Transverse colon (tissue), 4 donors: ENCODE data around the gene GRAMD1B. TPM values are rescaled to one million over a fixed set of nuclear protein-coding genes. Genes with fewer than 3 reads are reported as not detected.

Experiments
- DNase-seq: peaks from one replicate; pipeline ENCODE4 v3.0.0-alpha.2; 2019
- H3K27ac ChIP-seq, 4 donors: fragments of 200-600 bp; sonication (generic); 2 replicates each; pipeline ENCODE4 v1.5.1; 2016 to 2018; ENCODE audit warnings: inconsistent platforms in 4 of 4
- H3K27me3 ChIP-seq: fragments of 200-600 bp; sonication (generic); 2 replicates; pipeline ENCODE4 v1.5.1; 2017; ENCODE audit warnings: inconsistent platforms
- H3K36me3 ChIP-seq, 4 donors: fragments of 200-600 bp; sonication (generic); 2 replicates each; pipeline ENCODE4 v1.5.1; 2017 to 2019; ENCODE audit warnings: inconsistent platforms in 4 of 4
- H3K4me1 ChIP-seq, 4 donors: fragments of 200-600 bp; sonication (generic); 2 replicates each; pipeline ENCODE4 v1.5.1; 2017 to 2020; ENCODE audit warnings: inconsistent platforms in 4 of 4
- H3K4me3 ChIP-seq, 4 donors: fragments of 200-600 bp; sonication (generic); 1 replicate in 1 of 4; 2 replicates in 3 of 4; pipeline versions ENCODE4 v1.5.1 to v1.6.1; 2017 to 2019; ENCODE audit warnings: inconsistent platforms in 4 of 4
- H3K9me3 ChIP-seq, 2 donors: fragments of 200-600 bp; sonication (generic); 2 replicates each; pipeline ENCODE4 v1.5.1; 2017 to 2019; ENCODE audit warnings: inconsistent platforms in 2 of 2
- EP300 ChIP-seq: sonication (generic); formaldehyde crosslinking; IDR thresholded peaks from one replicate; pipeline ENCODE4 v1.6.1; 2017; ENCODE audit warnings: antibody characterized with exemption, low read depth
- POLR2A ChIP-seq: fragments of 450-650 bp; IDR thresholded peaks from one replicate; pipeline ENCODE4 v1.6.1; 2016; ENCODE audit warnings: antibody characterized with exemption, mild to moderate bottlenecking, moderate library complexity
- POLR2AphosphoS5 ChIP-seq, 3 donors: sonication (generic); formaldehyde crosslinking; IDR thresholded peaks; one replicate each; pipeline ENCODE4 v1.6.1; 2016; ENCODE audit warnings: antibody characterized with exemption in 3 of 3
- WGBS, 2 donors: methylation state at CpG; one replicate each; pipeline ENCODE4 v1.1.5; 2018; ENCODE audit warnings: low coverage in 1 of 2; 5-methylcytosine and 5-hydroxymethylcytosine counted together
- in situ Hi-C, 4 donors: fragments of 200-750 bp; cut with MboI; loops; one replicate each; pipeline versions ENCODE4 v1.15.0 to v1.15.1; 2017; ENCODE audit warnings: low sequenced_read_pairs in 3 of 4, low pct_ligation_motif_present in 1 of 4, low pct_unique_long_range_greater_than_20kb in 1 of 4
- intact Hi-C: fragments of 100-400 bp; cut with DNase I; formaldehyde crosslinking; loops from one replicate; pipeline ENCODE4 v1.15.1; 2023; ENCODE audit warnings: low total_unique reads
- total RNA-seq, 4 donors: library from RNA; depleted of rRNA; stranded (reverse); fragments of >200 nt; gene quantifications; one replicate each; pipeline ENCODE4 v1.1.0, GENCODE V29; 2016
- TF ChIP-seq, protein P1 (sequence below), 5 experiments: fragments of 200-600 bp in 3 of 5; fragments of 450-650 bp in 2 of 5; sonication (generic) in 3 of 5; IDR thresholded peaks; 1 replicate in 2 of 5; 2 replicates in 3 of 5; pipeline ENCODE4 v1.5.1; 2016 to 2017; ENCODE audit warnings: antibody characterized with exemption in 5 of 5, inconsistent platforms in 3 of 5, mild to moderate bottlenecking in 2 of 5, moderate library complexity in 1 of 5

The GRAMD1B gene
- total RNA-seq, 4 donors from 2014 or later = 4.3 to 58.4 (median 9.9) TPM

DNA sequence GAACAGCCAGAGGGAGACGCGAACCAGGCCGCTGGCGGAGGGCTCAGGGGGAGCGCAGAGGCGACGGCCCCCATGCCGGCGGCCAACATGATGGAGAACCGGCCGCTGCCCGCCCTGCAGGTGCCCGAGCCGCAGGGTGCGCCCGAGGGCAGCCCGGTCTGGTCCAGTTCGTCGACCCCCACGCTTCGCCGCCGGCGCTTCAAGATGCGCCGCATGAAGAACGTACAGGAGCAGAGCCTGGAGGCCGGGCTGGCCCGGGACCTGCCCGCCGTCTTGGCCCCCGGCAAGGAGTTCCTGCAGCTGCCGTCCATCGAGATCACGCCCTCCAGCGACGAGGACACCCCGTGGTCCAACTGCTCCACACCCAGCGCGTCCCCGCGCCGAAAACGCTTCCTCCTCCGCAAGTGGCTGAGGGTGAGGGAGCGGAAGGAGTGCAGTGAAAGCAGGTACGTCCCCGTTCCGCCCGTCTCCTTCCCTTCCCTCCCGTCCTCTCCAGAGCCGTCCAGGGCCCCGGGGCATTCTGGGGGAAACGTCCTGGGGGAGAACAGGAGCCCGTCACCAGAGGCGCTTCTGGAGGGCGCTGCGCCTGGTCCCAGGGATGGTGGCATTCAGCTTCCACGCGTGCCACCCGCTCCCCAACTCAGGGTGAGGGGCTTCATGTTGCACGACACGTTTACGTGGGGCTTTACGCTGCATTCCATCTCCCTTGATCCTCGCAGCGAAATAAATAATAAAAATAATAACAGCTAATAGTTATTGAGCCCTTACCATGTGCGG lies 840 bp downstream of the GRAMD1B start:
- no peaks in the 10 kb centered on the region for H3K36me3 ChIP-seq
- in situ Hi-C loops = no loop called here
- H3K4me3 ChIP-seq = peak overlapping the region; percentile 44 to 52 (median 50)
- peaks cover 24% of the 10 kb centered on the region for H3K27me3 ChIP-seq
- DNase-seq = peak; percentile 72
- H3K9me3 ChIP-seq = no peaks in the 10 kb centered on the region
- WGBS, 2 donors = 13 to 83% methylated on average over 1 to 19 of the region's 68 CpGs
- H3K4me1 ChIP-seq = peaks cover 0 to 21% (median 11%) of the 10 kb centered on the region in 4 donors
- intact Hi-C loops = no loop called here
- TF ChIP-seq POLR2A (peak; percentile 30), POLR2AphosphoS5 (IDR thresholded peaks at IDR 0.05) (peak in 2 of 3 donors; percentile 28 to 59), EP300 (no peak)
- peak overlapping the region; percentile 61 to 79 (median 71) for H3K27ac ChIP-seq

DNA sequence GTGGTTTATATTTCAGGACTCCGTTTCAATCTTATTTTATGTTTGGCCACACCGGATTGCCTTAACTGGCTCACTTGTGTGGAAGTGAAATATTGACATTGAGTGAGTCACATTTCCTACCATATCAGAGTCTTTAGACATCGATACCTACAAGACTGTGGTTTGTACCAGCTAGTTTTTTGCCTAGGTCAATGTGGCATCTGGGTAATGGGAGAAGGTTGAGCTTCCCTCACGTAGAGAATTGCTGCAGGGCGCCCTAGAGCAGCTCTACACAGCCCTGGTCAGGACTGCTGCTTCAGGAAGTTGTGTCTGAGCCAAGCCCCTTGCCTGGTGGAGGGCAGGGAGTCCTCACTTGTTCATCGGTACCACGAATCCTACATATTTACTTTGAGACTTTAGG lies 1.6 kb downstream of the GRAMD1B start:
- Histone ChIP-seq H3K36me3 (no peaks in the 10 kb centered on the region), H3K9me3 (no peaks in the 10 kb centered on the region), H3K27me3 (peaks cover 20% of the 10 kb centered on the region), H3K4me3 (peak overlapping the region in 1 of 4 donors; percentile 52), H3K27ac (peak overlapping the region in 1 of 4 donors; percentile 72), H3K4me1 (peaks cover 0 to 21% (median 11%) of the 10 kb centered on the region in 4 donors)
- intact Hi-C loops (no loop called here), in situ Hi-C loops (no loop called here)
- DNase-seq = no peak
- no peak for TF ChIP-seq POLR2A
- TF ChIP-seq, protein P1, sequence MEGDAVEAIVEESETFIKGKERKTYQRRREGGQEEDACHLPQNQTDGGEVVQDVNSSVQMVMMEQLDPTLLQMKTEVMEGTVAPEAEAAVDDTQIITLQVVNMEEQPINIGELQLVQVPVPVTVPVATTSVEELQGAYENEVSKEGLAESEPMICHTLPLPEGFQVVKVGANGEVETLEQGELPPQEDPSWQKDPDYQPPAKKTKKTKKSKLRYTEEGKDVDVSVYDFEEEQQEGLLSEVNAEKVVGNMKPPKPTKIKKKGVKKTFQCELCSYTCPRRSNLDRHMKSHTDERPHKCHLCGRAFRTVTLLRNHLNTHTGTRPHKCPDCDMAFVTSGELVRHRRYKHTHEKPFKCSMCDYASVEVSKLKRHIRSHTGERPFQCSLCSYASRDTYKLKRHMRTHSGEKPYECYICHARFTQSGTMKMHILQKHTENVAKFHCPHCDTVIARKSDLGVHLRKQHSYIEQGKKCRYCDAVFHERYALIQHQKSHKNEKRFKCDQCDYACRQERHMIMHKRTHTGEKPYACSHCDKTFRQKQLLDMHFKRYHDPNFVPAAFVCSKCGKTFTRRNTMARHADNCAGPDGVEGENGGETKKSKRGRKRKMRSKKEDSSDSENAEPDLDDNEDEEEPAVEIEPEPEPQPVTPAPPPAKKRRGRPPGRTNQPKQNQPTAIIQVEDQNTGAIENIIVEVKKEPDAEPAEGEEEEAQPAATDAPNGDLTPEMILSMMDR (IDR thresholded peaks at IDR 0.05) = no peak
- no peak for TF ChIP-seq EP300
- no peak for TF ChIP-seq POLR2AphosphoS5 (IDR thresholded peaks at IDR 0.05)
- 59 to 73% methylated on average over 6 to 7 of the region's 7 CpGs for WGBS, 2 donors

DNA sequence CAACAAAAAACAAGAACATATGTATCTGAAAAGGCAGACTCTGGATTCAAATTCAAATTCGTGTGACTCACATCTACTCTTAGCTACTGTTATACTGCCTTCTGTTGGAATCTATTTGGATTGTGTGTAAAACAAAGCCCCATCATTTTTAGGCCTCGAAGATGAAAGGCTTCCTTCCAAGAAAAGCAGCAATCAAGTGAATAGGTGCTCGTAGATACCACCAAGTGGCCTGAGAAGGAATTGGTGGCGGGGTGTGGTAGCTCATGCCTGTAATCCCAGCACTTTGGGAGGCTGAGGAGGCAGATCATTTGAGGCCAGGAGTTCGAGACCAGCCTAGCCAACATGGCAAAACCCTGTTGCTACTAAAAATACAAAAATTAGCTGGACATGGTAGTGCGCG lies 4.2 kb downstream of the GRAMD1B start:
- Histone ChIP-seq H3K4me1 (peaks cover 0 to 21% (median 11%) of the 10 kb centered on the region in 4 donors), H3K27ac (no peak overlapping the region), H3K36me3 (no peaks in the 10 kb centered on the region), H3K27me3 (peaks cover 20% of the 10 kb centered on the region), H3K4me3 (no peak overlapping the region), H3K9me3 (no peaks in the 10 kb centered on the region)
- WGBS, 2 donors = 55 to 69% methylated on average over 4 to 7 of the region's 7 CpGs
- TF ChIP-seq, protein P1 (IDR thresholded peaks at IDR 0.05) = peak in 3 of 5 experiments; percentile 9 to 29 (median 21)
- TF ChIP-seq EP300 = no peak
- intact Hi-C loops = no loop called here
- in situ Hi-C loops = no loop called here
- DNase-seq = peak; percentile 17

DNA sequence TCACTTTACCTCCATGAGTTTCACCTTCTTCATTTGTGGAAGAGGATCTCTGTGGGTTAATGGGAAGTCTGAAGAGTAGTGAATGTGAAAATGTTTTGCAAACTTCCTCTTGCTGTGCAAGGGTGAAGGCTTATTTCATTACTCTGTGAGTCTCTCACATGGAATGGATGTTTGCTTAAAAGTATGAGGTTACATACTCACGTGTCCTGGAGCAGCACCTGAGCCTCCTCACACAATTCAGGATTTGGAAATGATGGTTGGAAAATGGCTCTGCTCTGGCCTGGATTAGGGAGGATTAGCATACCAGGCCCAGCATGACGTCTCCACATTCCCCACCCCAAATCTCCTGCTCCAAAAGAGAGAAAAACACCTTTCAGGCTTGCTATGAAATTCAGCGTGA lies 4.8 kb downstream of the GRAMD1B start:
- H3K9me3 ChIP-seq = no peaks in the 10 kb centered on the region
- peaks cover 20% of the 10 kb centered on the region for H3K27me3 ChIP-seq
- intact Hi-C loops (no loop called here), in situ Hi-C loops (no loop called here)
- H3K27ac ChIP-seq = no peak overlapping the region
- DNase-seq = no peak
- H3K36me3 ChIP-seq = no peaks in the 10 kb centered on the region
- WGBS, 2 donors = 75 to 81% methylated on average over 2 to 3 of the region's 3 CpGs
- H3K4me1 ChIP-seq = peaks cover 0 to 16% (median 9%) of the 10 kb centered on the region in 4 donors
- TF ChIP-seq, protein P1 (IDR thresholded peaks at IDR 0.05) = no peak
- no peak for TF ChIP-seq POLR2AphosphoS5 (IDR thresholded peaks at IDR 0.05)
- TF ChIP-seq EP300 = no peak
- TF ChIP-seq POLR2A = no peak
- no peak overlapping the region for H3K4me3 ChIP-seq
